Fibroblast of peridontal ligament (primary cell): ENCODE results near the gene ABCB1.

Experiments
- DNase-seq: peaks from one replicate; pipeline ENCODE4 v3.0.0-alpha.2; 2010; ENCODE audit errors: extremely low read depth

ABCB1 gene

GRCh38 chr7:87600130-87601124, at the start of gene ABCB1:
Gene ABCB1 (minus strand): TSS chr7:87600884. CDS start chr7:87600184, 700 bp downstream.
- DNase-seq = peak; percentile 35

GRCh38 chr7:87648316-87648715, 47.6 kb upstream of the ABCB1 start:
- no peak for DNase-seq

GRCh38 chr7:87645446-87645845, 44.8 kb upstream of the ABCB1 start:
- DNase-seq = no peak

- DNase-seq = no peak
Measured at GRCh38 chr7:87635921-87636320, 35.2 kb upstream of the ABCB1 start.

GRCh38 chr7:87628780-87629569, 28.3 kb upstream of the ABCB1 start:
- peak; percentile 1 for DNase-seq

GRCh38 chr7:87627634-87627994, 26.9 kb upstream of the ABCB1 start:
- DNase-seq = no peak

- DNase-seq = no peak
Measured at GRCh38 chr7:87625101-87625500, 24.4 kb upstream of the ABCB1 start.

GRCh38 chr7:87624628-87625027, 23.9 kb upstream of the ABCB1 start:
- no peak for DNase-seq

GRCh38 chr7:87615197-87615596, 14.5 kb upstream of the ABCB1 start:
- no peak for DNase-seq

- DNase-seq = no peak
Measured at GRCh38 chr7:87609916-87610315, 9.2 kb upstream of the ABCB1 start.

- DNase-seq = no peak
Measured at GRCh38 chr7:87608431-87608830, 7.7 kb upstream of the ABCB1 start.

- no peak for DNase-seq
Measured at GRCh38 chr7:87604264-87604663, 3.6 kb upstream of the ABCB1 start.

- DNase-seq = no peak
Measured at GRCh38 chr7:87599336-87599735, 1.3 kb downstream of the ABCB1 start.

- DNase-seq = no peak
Measured at GRCh38 chr7:87598234-87599009, 2.3 kb downstream of the ABCB1 start.

GRCh38 chr7:87596696-87597095, 4.0 kb downstream of the ABCB1 start:
- DNase-seq = no peak

- no peak for DNase-seq
Measured at GRCh38 chr7:87596136-87596535, 4.5 kb downstream of the ABCB1 start.

- no peak for DNase-seq
Measured at GRCh38 chr7:87592300-87592699, 8.4 kb downstream of the ABCB1 start.

- no peak for DNase-seq
Measured at GRCh38 chr7:87591211-87591610, 9.5 kb downstream of the ABCB1 start.

GRCh38 chr7:87590578-87590977, 10.1 kb downstream of the ABCB1 start:
- no peak for DNase-seq

- no peak for DNase-seq
Measured at GRCh38 chr7:87589631-87590030, 11.1 kb downstream of the ABCB1 start.

GRCh38 chr7:87581723-87582122, 19.0 kb downstream of the ABCB1 start:
- DNase-seq = no peak

- DNase-seq = no peak
Measured at GRCh38 chr7:87580636-87581035, 20.0 kb downstream of the ABCB1 start.
